T-helper 2 cell treated with Interferon-gamma antibody and Interleukin-4, amounts not matched to agents 100 ng/mL and 5 ng/mL, for 36 hours (primary cell): Measurements from ENCODE around the gene C10orf95. TPM values are rescaled to one million over a fixed set of nuclear protein-coding genes. Genes with fewer than 3 reads are reported as not detected.

Experiments
- intact Hi-C: fragments of 100-400 bp; cut with micrococcal nuclease; formaldehyde crosslinking; loops from one replicate; pipeline ENCODE4 v1.15.1; 2023
- total RNA-seq: library from RNA; stranded (reverse); gene quantifications from 2 replicates; pipeline ENCODE4 v1.2.3, GENCODE V29; 2022

Gene C10orf95
- total RNA-seq, 1 donor from 2014 or later, result 0.18 TPM

- intact Hi-C loops, result loop anchor here (5.0 kb wide), 4 partner anchors 42 to 1702 kb away; partner anchors contain the start of genes PPRC1, SFR1 and TRIM8
These were observed 31.1 kb downstream of the C10orf95 start for GRCh38 chr10:102420181-102420713.

DNA sequence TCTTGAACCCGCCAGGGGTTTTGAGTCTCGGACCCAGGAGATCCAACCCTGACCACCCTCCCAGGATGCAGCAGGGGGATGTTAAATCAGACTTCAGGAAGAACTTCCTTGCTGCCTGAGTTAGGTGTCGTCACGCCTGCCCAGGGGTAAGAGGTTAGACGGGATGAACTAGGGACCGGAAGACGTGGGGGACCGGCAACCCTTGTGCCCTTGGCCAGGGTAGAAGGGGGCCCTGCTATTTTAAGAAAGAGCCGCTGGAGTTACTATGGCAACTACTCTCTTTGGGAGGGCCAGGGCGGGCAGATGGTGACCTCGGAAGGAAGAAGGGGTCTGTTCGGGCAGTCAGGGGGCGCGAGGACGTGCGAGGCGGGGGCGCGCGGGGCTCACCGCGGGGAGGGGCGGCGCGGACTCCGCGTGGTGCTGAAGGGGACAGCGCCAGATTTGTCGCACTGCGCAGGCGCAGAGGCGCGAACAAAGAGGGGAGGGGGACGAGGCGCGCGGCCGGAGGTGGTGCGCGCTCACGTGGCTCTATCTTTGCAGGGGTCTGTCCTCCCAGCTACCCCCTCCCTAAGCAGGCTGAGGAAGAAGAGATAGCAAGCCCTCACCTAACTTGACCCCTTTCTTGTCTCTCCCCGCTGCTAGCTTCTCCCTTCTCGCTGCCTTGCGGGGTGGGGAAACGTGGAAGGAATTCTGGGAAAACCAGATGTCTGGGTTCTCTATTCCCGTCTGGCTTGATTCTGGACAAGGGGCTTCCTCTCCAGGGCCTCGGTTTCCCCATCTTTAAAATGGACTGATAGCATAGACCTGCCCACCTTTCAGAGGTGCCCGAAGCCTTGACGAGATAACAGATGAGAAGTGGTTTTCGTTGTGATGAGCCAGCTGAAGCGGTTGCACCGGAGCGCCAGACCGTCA is 31.8 kb downstream of the C10orf95 start:
- intact Hi-C loops, result loop anchor here (5.0 kb wide), 4 partner anchors 43 to 1703 kb away; partner anchors contain the start of genes PPRC1, SFR1 and TRIM8

GRCh38 chr10:102418622-102419268 is 32.6 kb downstream of the C10orf95 start, which contains the start of gene PSD:
Gene PSD, minus strand, starts transcription at chr10:102418785. Its CDS starts 1,747 bp downstream, at chr10:102417038.
- intact Hi-C loops, result no loop called here

DNA sequence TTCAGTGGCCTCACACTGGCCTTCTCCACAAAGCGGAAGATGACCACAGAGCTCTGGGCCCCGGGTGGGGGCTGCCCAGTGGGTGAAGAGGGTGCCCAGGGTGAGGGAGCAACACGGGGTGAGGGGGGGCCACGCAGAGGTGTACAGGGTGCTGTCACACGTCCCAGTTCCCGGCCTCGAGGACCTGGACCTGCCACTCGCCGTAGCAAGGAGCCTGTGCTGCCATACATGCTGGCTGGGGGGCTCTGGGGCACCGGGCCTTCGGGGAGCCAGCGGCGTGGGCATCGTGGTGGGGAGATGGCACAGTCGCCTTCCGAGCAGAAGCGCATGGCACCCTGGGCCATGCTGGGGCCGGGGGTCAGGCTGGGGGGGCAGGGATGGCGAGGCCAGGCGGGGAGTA is 34.6 kb downstream of the C10orf95 start:
- intact Hi-C loops, result no loop called here

GRCh38 chr10:102416283-102416682 is 35.1 kb downstream of the C10orf95 start:
- intact Hi-C loops, result no loop called here

GRCh38 chr10:102414749-102415148 is 36.6 kb downstream of the C10orf95 start:
- intact Hi-C loops, result no loop called here

- intact Hi-C loops, result no loop called here
These were observed 37.4 kb downstream of the C10orf95 start for GRCh38 chr10:102413806-102414561.

GRCh38 chr10:102413053-102413705 is 38.2 kb downstream of the C10orf95 start:
- intact Hi-C loops, result no loop called here

- intact Hi-C loops, result no loop called here
These were observed 39.0 kb downstream of the C10orf95 start for GRCh38 chr10:102412293-102412692.

GRCh38 chr10:102411341-102412255 is 39.7 kb downstream of the C10orf95 start:
- intact Hi-C loops, result no loop called here

- intact Hi-C loops, result no loop called here
These were observed 40.8 kb downstream of the C10orf95 start for GRCh38 chr10:102410429-102411073.

GRCh38 chr10:102409604-102410428 is 41.5 kb downstream of the C10orf95 start:
- intact Hi-C loops, result loop anchor here (2.0 kb wide), 1 partner anchor 15 kb away; the partner anchor contains the start of gene NFKB2

GRCh38 chr10:102408728-102409603 is 42.4 kb downstream of the C10orf95 start:
- intact Hi-C loops, result loop anchor here (2.0 kb wide), 1 partner anchor 14 kb away; the partner anchor contains the start of gene NFKB2

DNA sequence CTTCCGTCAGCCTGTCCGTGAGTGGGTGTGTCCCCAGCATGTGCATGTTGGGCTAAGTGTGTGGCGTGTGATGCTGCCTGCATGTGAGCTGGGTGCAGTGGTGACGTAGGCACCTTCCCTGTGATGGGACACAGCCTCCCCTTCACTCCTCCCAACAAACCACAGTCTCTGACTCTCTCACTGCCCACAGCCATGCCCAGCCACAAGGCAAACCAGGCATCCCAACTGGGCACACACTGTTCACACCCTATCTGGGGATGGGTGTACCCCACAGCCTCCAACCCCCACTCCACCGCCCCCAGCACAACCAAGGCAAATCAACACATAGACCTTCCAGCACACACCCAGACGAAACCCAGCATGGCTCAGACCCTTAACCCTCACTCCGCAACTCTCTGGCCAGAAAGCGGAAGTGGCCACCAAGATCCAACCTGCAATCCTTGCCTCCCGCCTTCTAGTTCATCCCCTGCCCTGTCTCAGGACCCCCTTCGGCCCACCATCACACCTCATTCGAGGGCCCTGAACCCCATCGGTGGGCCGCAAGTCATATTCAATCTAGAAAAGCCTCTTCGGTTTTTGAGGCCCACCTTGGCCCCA is 43.1 kb downstream of the C10orf95 start:
- intact Hi-C loops, result loop anchor here (2.0 kb wide), 1 partner anchor 13 kb away; the partner anchor contains the start of gene NFKB2

- intact Hi-C loops, result loop anchor here (2.0 kb wide), 1 partner anchor 13 kb away; the partner anchor contains the start of gene NFKB2
These were observed 43.8 kb downstream of the C10orf95 start for GRCh38 chr10:102407425-102408130.

GRCh38 chr10:102406815-102407214 is 44.5 kb downstream of the C10orf95 start:
- intact Hi-C loops, result no loop called here
